ENCODE results near the gene FAM171A1. TPM values are rescaled to one million over a fixed set of nuclear protein-coding genes. Genes with fewer than 3 reads are reported as not detected.

Gene FAM171A1
- total and polyA plus RNA-seq, 2 donors (not counting 3 experiments of a cell fraction or from before 2014, with no cell fraction given), result 56.3 to 75.8 TPM

GRCh38 chr10:15220445-15220844, 150.6 kb downstream of the FAM171A1 start:
- no peaks in the 10 kb centered on the region for H3K79me2 ChIP-seq (ENCODE audit: control insufficient read depth, insufficient read depth, low read length)
- TF ChIP-seq CTCF (IDR thresholded peaks at IDR 0.05; ENCODE audit: extremely low read depth in 1 of 2, insufficient read depth in 1 of 2, low read depth in 1 of 2, low read length in 2 of 2) (no peak), POLR2A (IDR thresholded peaks at IDR 0.05; ENCODE audit: low read depth, low read length) (no peak), POLR2AphosphoS5 (IDR thresholded peaks at IDR 0.05; ENCODE audit: insufficient read depth, low read depth, low read length) (no peak)
- TF ChIP-seq, protein P1, sequence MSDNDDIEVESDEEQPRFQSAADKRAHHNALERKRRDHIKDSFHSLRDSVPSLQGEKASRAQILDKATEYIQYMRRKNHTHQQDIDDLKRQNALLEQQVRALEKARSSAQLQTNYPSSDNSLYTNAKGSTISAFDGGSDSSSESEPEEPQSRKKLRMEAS (IDR thresholded peaks at IDR 0.05; ENCODE audit: insufficient read depth, insufficient read length), result no peak
- no peaks in the 10 kb centered on the region for H3K9me3 ChIP-seq (replicated peaks; ENCODE audit: control insufficient read depth, insufficient read depth, low read length)
- no peak for FAIRE-seq
- H4K20me1 ChIP-seq (replicated peaks; ENCODE audit: control insufficient read depth, extremely low read depth, insufficient read depth, low read length), result no peaks in the 10 kb centered on the region
- no peak overlapping the region for H3K4me2 ChIP-seq (ENCODE audit: insufficient read depth, low read length)
- H2AFZ ChIP-seq (ENCODE audit: low read depth, low read length), result no peak overlapping the region
- H3K4me3 ChIP-seq (replicated peaks in 1 of 3; ENCODE audit: insufficient read depth in 1 of 3, low read depth in 1 of 3, low read length in 3 of 3), result no peak overlapping the region
- POLR2A ChIA-PET, result no interaction called here
- intact Hi-C loops (cut with micrococcal nuclease) (no loop called here), dilution Hi-C loops (cut with MboI; ENCODE audit: extremely low pct_ligation_motif_present, low sequenced_read_pairs) (no loop called here)
- no peak overlapping the region for H3K27ac ChIP-seq (ENCODE audit: insufficient read depth, low read depth, low read length)
- no peak overlapping the region for H3K9ac ChIP-seq (replicated peaks; ENCODE audit: extremely low read depth, insufficient read depth, low read length)
- H3K27me3 ChIP-seq (ENCODE audit: control insufficient read depth in 2 of 2, insufficient read depth in 2 of 2, low read length in 2 of 2), result no peaks in the 10 kb centered on the region
- no peaks in the 10 kb centered on the region for H3K9me1 ChIP-seq (replicated peaks; ENCODE audit: control insufficient read depth, extremely low read depth, insufficient read depth, low read length)
- peaks cover 0 to 3% of the 10 kb centered on the region in 2 experiments for H3K36me3 ChIP-seq (ENCODE audit: control insufficient read depth in 2 of 2, extremely low read depth in 1 of 2, insufficient read depth in 2 of 2, low read length in 2 of 2)
- BruUV-seq (replicated peaks), result no TSS peak
- CTCF ChIA-PET, result interaction anchor here (1.3 to 2.1 kb wide), 4 partner anchors 9 to 151 kb away, joined by 3 to 8 read pairs (median 6); partner anchors contain the start of genes FAM171A1 and NMT2
- no peak for DNase-seq (ENCODE audit: low read depth, low spot score)
- peaks cover 15% of the 10 kb centered on the region for H3K4me1 ChIP-seq (ENCODE audit: control insufficient read depth, extremely low read depth, insufficient read depth, low read length)

- dilution Hi-C loops (cut with MboI; ENCODE audit: extremely low pct_ligation_motif_present, low sequenced_read_pairs), result no loop called here
- FAIRE-seq (no peak), DNase-seq (ENCODE audit: low read depth, low spot score) (peak; percentile 23)
- no TSS peak for BruUV-seq (replicated peaks)
- TF ChIP-seq FOS (IDR thresholded peaks at IDR 0.05; ENCODE audit: borderline replicate concordance, insufficient read depth, low read length) (no peak), MYC (IDR thresholded peaks at IDR 0.05; ENCODE audit: low read depth, low read length) (no peak), POLR2AphosphoS5 (IDR thresholded peaks at IDR 0.05; ENCODE audit: insufficient read depth, low read depth, low read length) (no peak), GATA2 (IDR thresholded peaks at IDR 0.05; ENCODE audit: insufficient read depth, insufficient read length, low read depth, low read length) (no peak), POLR2A (IDR thresholded peaks at IDR 0.05; ENCODE audit: low read depth, low read length) (no peak)
- TF ChIP-seq, protein P1 (IDR thresholded peaks at IDR 0.05; ENCODE audit: insufficient read depth, insufficient read length), result no peak
- CTCF ChIA-PET, result interaction anchor here (1.3 to 1.5 kb wide), 2 partner anchors 15 to 154 kb away, joined by 3 to 5 read pairs; partner anchors contain the start of gene FAM171A1
- Histone ChIP-seq H3K27me3 (ENCODE audit: control insufficient read depth in 2 of 2, insufficient read depth in 2 of 2, low read length in 2 of 2) (no peaks in the 10 kb centered on the region), H2AFZ (ENCODE audit: low read depth, low read length) (no peak overlapping the region), H3K79me2 (ENCODE audit: control insufficient read depth, insufficient read depth, low read length) (peaks cover 12% of the 10 kb centered on the region), H3K36me3 (ENCODE audit: control insufficient read depth in 2 of 2, extremely low read depth in 1 of 2, insufficient read depth in 2 of 2, low read length in 2 of 2) (peaks cover 10 to 13% of the 10 kb centered on the region in 2 experiments), H3K4me2 (ENCODE audit: insufficient read depth, low read length) (peak overlapping the region; percentile 42), H3K27ac (ENCODE audit: insufficient read depth, low read depth, low read length) (peak overlapping the region; percentile 58), H3K9me1 (replicated peaks; ENCODE audit: control insufficient read depth, extremely low read depth, insufficient read depth, low read length) (no peaks in the 10 kb centered on the region), H3K4me3 (replicated peaks in 1 of 3; ENCODE audit: insufficient read depth in 1 of 3, low read depth in 1 of 3, low read length in 3 of 3) (no peak overlapping the region), H4K20me1 (replicated peaks; ENCODE audit: control insufficient read depth, extremely low read depth, insufficient read depth, low read length) (no peaks in the 10 kb centered on the region), H3K4me1 (ENCODE audit: control insufficient read depth, extremely low read depth, insufficient read depth, low read length) (peaks cover 14% of the 10 kb centered on the region), H3K9ac (replicated peaks; ENCODE audit: extremely low read depth, insufficient read depth, low read length) (peak overlapping the region; percentile 38), H3K9me3 (replicated peaks; ENCODE audit: control insufficient read depth, insufficient read depth, low read length) (no peaks in the 10 kb centered on the region)
- POLR2A ChIA-PET, result no interaction called here
- intact Hi-C loops (cut with micrococcal nuclease), result no loop called here
Measured at GRCh38 chr10:15216700-15217099, 154.4 kb downstream of the FAM171A1 start.

All from endothelial cell of umbilical vein (primary cell).